GM23338 (cell line): Measurements from ENCODE around the gene OS9. TPM values are rescaled to one million over a fixed set of nuclear protein-coding genes. Genes with fewer than 3 reads are reported as not detected.

Source experiments
- ATAC-seq: fragments of 200-7000 bp; cut with Tn5 transposase; 3 replicates; pipeline ENCODE4 v1.9.1; 2020
- DNase-seq: peaks from one replicate; pipeline ENCODE4 v3.0.0-alpha.2; 2015; ENCODE audit warnings: low spot score
- H2AFZ ChIP-seq: fragments of 200-600 bp; sonication (generic); 2 replicates; pipeline ENCODE4 v1.8.0; 2016; ENCODE audit warnings: antibody characterized with exemption, mild to moderate bottlenecking, moderate library complexity
- H3F3A ChIP-seq: fragments of 200-600 bp; sonication (generic); replicated peaks from 2 replicates; pipeline ENCODE4 v1.8.0; 2017; ENCODE audit warnings: antibody characterized with exemption, mixed run types, low read depth
- H3K27ac ChIP-seq: fragments of 200-600 bp; sonication (generic); 2 replicates; pipeline ENCODE4 v1.6.1; 2016; ENCODE audit warnings: low read depth
- H3K27me3 ChIP-seq: fragments of 200-600 bp; sonication (generic); 2 replicates; pipeline ENCODE4 v1.8.0; 2016; ENCODE audit warnings: mild to moderate bottlenecking, mixed run types, moderate library complexity; ENCODE audit not compliant: insufficient read depth
- H3K36me3 ChIP-seq: fragments of 200-600 bp; sonication (generic); 2 replicates; pipeline ENCODE4 v1.8.0; 2016; ENCODE audit warnings: mild to moderate bottlenecking; ENCODE audit not compliant: insufficient read depth
- H3K4me1 ChIP-seq: fragments of 200-600 bp; sonication (generic); 2 replicates; pipeline ENCODE4 v1.8.0; 2016; ENCODE audit warnings: mild to moderate bottlenecking, moderate library complexity; ENCODE audit not compliant: insufficient read depth
- H3K4me2 ChIP-seq: fragments of 200-600 bp; sonication (generic); 2 replicates; pipeline ENCODE4 v1.7.1; 2017; ENCODE audit warnings: mixed run types
- H3K4me3 ChIP-seq: fragments of 200-600 bp; sonication (generic); 2 replicates; pipeline ENCODE4 v1.6.1; 2016; ENCODE audit warnings: mixed run types
- H3K79me2 ChIP-seq: fragments of 200-600 bp; sonication (generic); replicated peaks from 2 replicates; pipeline ENCODE4 v1.8.0; 2017; ENCODE audit warnings: mild to moderate bottlenecking; ENCODE audit not compliant: insufficient read depth
- H3K9me2 ChIP-seq: fragments of 200-600 bp; sonication (generic); 2 replicates; pipeline ENCODE4 v1.8.0; 2017; ENCODE audit not compliant: insufficient read depth
- H4K20me1 ChIP-seq: fragments of 200-600 bp; sonication (generic); replicated peaks from 2 replicates; pipeline ENCODE4 v1.8.0; 2017; ENCODE audit warnings: mild to moderate bottlenecking; ENCODE audit not compliant: insufficient read depth
- H3K27ac Mint-ChIP-seq: 2 replicates; pipeline ENCODE4 v1.8.0; 2020; ENCODE audit warnings: inconsistent platforms, mild to moderate bottlenecking, moderate library complexity, mixed read lengths
- H3K27me3 Mint-ChIP-seq: 3 replicates; pipeline ENCODE4 v1.8.0; 2022; ENCODE audit warnings: low read depth, mild to moderate bottlenecking, moderate library complexity, mixed read lengths, inconsistent platforms; ENCODE audit not compliant: insufficient read depth, poor library complexity
- H3K36me3 Mint-ChIP-seq: 3 replicates; pipeline ENCODE4 v1.8.0; 2021; ENCODE audit warnings: low read depth, mild to moderate bottlenecking, inconsistent platforms, moderate library complexity, mixed read lengths
- H3K4me1 Mint-ChIP-seq: 3 replicates; pipeline ENCODE4 v1.8.0; 2020; ENCODE audit warnings: mild to moderate bottlenecking, inconsistent platforms, mixed read lengths
- H3K4me3 Mint-ChIP-seq: 3 replicates; pipeline ENCODE4 v1.8.0; 2021; ENCODE audit warnings: moderate library complexity, mild to moderate bottlenecking, inconsistent platforms, mixed read lengths
- H3K9me3 Mint-ChIP-seq: 3 replicates; pipeline ENCODE4 v1.8.0; 2020; ENCODE audit warnings: moderate library complexity, mild to moderate bottlenecking, inconsistent platforms, mixed read lengths
- CREB1 ChIP-seq: fragments of 250-450 bp; sonication (Bioruptor Pico); IDR thresholded peaks from 2 replicates; pipeline ENCODE4 v1.5.0; 2020; ENCODE audit warnings: low read depth, mild to moderate bottlenecking, moderate library complexity
- EZH2phosphoT487 ChIP-seq: fragments of 200-600 bp; sonication (generic); IDR thresholded peaks from one replicate; pipeline ENCODE4 v1.8.1; 2018; ENCODE audit warnings: antibody characterized with exemption; ENCODE audit not compliant: unreplicated experiment
- POLR2AphosphoS5 ChIP-seq: IDR thresholded peaks from 2 replicates; pipeline ENCODE4 v1.6.1; 2016; ENCODE audit warnings: antibody characterized with exemption, low read depth
- STAT1 ChIP-seq: IDR thresholded peaks from one replicate; pipeline ENCODE4 v1.6.1; 2016; ENCODE audit warnings: antibody characterized with exemption; ENCODE audit not compliant: unreplicated experiment
- ZNF114 ChIP-seq: fragments of 250-450 bp; sonication (Bioruptor Pico); IDR thresholded peaks from 2 replicates; pipeline ENCODE4 v1.5.0; 2020; ENCODE audit warnings: mild to moderate bottlenecking, moderate library complexity
- polyA plus RNA-seq: library from polyadenylated mRNA; unstranded; fragments of >200 nt; fragmentation: Nextera tagmentation; extraction: Ambion mirVana; gene quantifications from 2 replicates; pipeline ENCODE4 v1.2.1, GENCODE V29; 2016
- total RNA-seq: library from RNA; depleted of rRNA; stranded (reverse); fragments of >200 nt; shearing (Covaris generic); gene quantifications from 2 replicates; pipeline ENCODE4 v1.2.3, GENCODE V29; 2014
- TF ChIP-seq, protein P1 (sequence below), 2 experiments: fragments of 200-600 bp in 1 of 2; sonication (generic) in 1 of 2; conservative IDR thresholded peaks; 2 replicates each; pipeline versions ENCODE4 v1.5.1 to v1.6.1; 2016 to 2017; ENCODE audit warnings: antibody characterized with exemption in 2 of 2, low read depth in 2 of 2, mild to moderate bottlenecking in 2 of 2, moderate library complexity in 1 of 2
- TF ChIP-seq, protein P2 (sequence below): IDR thresholded peaks from one replicate; pipeline ENCODE4 v1.6.1; 2018; ENCODE audit warnings: antibody characterized with exemption; ENCODE audit not compliant: unreplicated experiment

OS9 gene
- total and polyA plus RNA-seq, 2 experiments from 2014 or later = 27.5 to 79.7 TPM

DNA sequence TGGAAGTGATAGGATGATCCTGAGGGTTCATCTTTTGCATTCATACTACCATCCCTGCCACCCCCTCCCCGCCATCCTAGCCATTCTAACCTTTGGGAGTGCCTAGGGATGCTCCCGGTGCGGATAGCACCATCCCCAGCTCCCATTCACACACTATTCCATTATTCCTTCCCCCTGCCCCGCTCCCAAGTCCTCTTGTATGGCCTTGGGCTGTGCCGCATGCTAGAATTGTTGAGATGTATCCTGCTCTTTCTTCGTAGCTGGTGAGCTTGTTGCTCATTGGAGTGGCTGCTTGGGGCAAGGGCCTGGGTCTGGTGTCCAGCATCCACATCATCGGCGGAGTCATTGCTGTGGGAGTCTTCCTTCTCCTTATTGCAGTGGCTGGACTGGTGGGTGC is 51.6 kb downstream of the OS9 start:
- H3K27ac Mint-ChIP-seq = peak overlapping the region; percentile 99
- DNase-seq = no peak
- Histone ChIP-seq H3K4me1 (peaks cover 3% of the 10 kb centered on the region; the same call in 1 of the 2 replicates), H3K9me2 (no peaks in the 10 kb centered on the region), H3F3A (peaks cover 35% of the 10 kb centered on the region), H3K4me3 (peak overlapping the region; percentile 67), H3K27ac (peak overlapping the region; percentile 68; the same call in 1 of the 2 replicates), H2AFZ (no peak overlapping the region), H3K36me3 (peaks cover 19% of the 10 kb centered on the region), H3K27me3 (peaks cover 35% of the 10 kb centered on the region), H3K79me2 (peaks cover 11% of the 10 kb centered on the region), H3K4me2 (peak overlapping the region; percentile 80), H4K20me1 (no peaks in the 10 kb centered on the region; the same call in 1 of the 2 replicates)
- ATAC-seq = peak; percentile 22
- H3K9me3 Mint-ChIP-seq = no peaks in the 10 kb centered on the region; the same call in 2 of the 3 replicates
- H3K27me3 Mint-ChIP-seq = peaks cover 33% of the 10 kb centered on the region
- TF ChIP-seq POLR2AphosphoS5 = peak; percentile 21; the same call in 1 of the 2 replicates
- TF ChIP-seq ZNF114 (CRISPR knock-in tag) = no peak
- H3K4me1 Mint-ChIP-seq = peaks cover 14% of the 10 kb centered on the region
- H3K4me3 Mint-ChIP-seq = peak overlapping the region; percentile 93
- H3K36me3 Mint-ChIP-seq = peaks cover 48% of the 10 kb centered on the region

DNA sequence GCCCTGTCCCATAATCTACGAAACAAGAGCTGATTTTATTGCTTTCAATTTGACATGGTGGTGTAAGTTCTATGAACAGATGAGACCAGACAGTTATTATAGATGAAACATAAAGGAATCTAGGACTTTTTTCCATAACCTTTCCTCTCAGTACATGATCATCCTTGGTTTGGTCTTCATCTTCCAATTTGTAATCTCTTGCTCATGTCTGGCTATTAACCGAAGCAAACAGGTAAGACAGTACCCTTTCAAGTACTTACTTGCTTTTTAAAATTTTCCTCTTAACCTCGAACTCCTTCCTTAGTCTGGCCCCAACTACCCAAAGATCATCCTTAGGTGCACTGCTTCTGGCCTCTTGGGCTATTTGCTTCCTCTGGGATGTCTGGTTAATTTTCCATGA is 52.1 kb downstream of the OS9 start:
- Histone ChIP-seq H2AFZ (no peak overlapping the region), H3K27ac (no peak overlapping the region), H3K36me3 (peaks cover 19% of the 10 kb centered on the region), H3K4me3 (peak overlapping the region; percentile 67), H4K20me1 (no peaks in the 10 kb centered on the region; the same call in 1 of the 2 replicates), H3K9me2 (no peaks in the 10 kb centered on the region), H3K27me3 (peaks cover 29% of the 10 kb centered on the region), H3K79me2 (peaks cover 16% of the 10 kb centered on the region), H3K4me2 (peak overlapping the region; percentile 80), H3K4me1 (peaks cover 5% of the 10 kb centered on the region; the same call in 1 of the 2 replicates), H3F3A (peaks cover 35% of the 10 kb centered on the region)
- Mint-ChIP-seq H3K9me3 (no peaks in the 10 kb centered on the region; the same call in 2 of the 3 replicates), H3K27me3 (peaks cover 28% of the 10 kb centered on the region), H3K4me3 (peak overlapping the region; percentile 93), H3K27ac (no peak overlapping the region; the same call in 1 of the 2 replicates), H3K4me1 (peaks cover 16% of the 10 kb centered on the region), H3K36me3 (peaks cover 53% of the 10 kb centered on the region)
- no peak for ATAC-seq
- TF ChIP-seq EZH2phosphoT487 (no peak), ZNF114 (CRISPR knock-in tag) (no peak), CREB1 (no peak), STAT1 (no peak)
- TF ChIP-seq, protein P1, sequence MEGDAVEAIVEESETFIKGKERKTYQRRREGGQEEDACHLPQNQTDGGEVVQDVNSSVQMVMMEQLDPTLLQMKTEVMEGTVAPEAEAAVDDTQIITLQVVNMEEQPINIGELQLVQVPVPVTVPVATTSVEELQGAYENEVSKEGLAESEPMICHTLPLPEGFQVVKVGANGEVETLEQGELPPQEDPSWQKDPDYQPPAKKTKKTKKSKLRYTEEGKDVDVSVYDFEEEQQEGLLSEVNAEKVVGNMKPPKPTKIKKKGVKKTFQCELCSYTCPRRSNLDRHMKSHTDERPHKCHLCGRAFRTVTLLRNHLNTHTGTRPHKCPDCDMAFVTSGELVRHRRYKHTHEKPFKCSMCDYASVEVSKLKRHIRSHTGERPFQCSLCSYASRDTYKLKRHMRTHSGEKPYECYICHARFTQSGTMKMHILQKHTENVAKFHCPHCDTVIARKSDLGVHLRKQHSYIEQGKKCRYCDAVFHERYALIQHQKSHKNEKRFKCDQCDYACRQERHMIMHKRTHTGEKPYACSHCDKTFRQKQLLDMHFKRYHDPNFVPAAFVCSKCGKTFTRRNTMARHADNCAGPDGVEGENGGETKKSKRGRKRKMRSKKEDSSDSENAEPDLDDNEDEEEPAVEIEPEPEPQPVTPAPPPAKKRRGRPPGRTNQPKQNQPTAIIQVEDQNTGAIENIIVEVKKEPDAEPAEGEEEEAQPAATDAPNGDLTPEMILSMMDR (conservative IDR thresholded peaks at IDR 0.05; ENCODE audit: low read depth in 2 of 2) = no peak
- TF ChIP-seq, protein P2, sequence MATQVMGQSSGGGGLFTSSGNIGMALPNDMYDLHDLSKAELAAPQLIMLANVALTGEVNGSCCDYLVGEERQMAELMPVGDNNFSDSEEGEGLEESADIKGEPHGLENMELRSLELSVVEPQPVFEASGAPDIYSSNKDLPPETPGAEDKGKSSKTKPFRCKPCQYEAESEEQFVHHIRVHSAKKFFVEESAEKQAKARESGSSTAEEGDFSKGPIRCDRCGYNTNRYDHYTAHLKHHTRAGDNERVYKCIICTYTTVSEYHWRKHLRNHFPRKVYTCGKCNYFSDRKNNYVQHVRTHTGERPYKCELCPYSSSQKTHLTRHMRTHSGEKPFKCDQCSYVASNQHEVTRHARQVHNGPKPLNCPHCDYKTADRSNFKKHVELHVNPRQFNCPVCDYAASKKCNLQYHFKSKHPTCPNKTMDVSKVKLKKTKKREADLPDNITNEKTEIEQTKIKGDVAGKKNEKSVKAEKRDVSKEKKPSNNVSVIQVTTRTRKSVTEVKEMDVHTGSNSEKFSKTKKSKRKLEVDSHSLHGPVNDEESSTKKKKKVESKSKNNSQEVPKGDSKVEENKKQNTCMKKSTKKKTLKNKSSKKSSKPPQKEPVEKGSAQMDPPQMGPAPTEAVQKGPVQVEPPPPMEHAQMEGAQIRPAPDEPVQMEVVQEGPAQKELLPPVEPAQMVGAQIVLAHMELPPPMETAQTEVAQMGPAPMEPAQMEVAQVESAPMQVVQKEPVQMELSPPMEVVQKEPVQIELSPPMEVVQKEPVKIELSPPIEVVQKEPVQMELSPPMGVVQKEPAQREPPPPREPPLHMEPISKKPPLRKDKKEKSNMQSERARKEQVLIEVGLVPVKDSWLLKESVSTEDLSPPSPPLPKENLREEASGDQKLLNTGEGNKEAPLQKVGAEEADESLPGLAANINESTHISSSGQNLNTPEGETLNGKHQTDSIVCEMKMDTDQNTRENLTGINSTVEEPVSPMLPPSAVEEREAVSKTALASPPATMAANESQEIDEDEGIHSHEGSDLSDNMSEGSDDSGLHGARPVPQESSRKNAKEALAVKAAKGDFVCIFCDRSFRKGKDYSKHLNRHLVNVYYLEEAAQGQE = no peak
- no peak for DNase-seq
